ENCODE results near the gene SCD5. TPM values are rescaled to one million over a fixed set of nuclear protein-coding genes. Genes with fewer than 3 reads are reported as not detected.

The SCD5 gene
- total RNA-seq, 2 experiments from 2014 or later: 1.6 to 2.2 TPM

- H3K4me3 Mint-ChIP-seq: no peak overlapping the region
- H3K27ac Mint-ChIP-seq: no peak overlapping the region
- ChIA-PET CTCF (interaction anchor here (2.2 kb wide), 1 partner anchor 28 kb away, joined by 12 read pairs; no protein-coding TSS in a partner anchor), POLR2A (no interaction called here)
- TF ChIP-seq, protein P1, sequence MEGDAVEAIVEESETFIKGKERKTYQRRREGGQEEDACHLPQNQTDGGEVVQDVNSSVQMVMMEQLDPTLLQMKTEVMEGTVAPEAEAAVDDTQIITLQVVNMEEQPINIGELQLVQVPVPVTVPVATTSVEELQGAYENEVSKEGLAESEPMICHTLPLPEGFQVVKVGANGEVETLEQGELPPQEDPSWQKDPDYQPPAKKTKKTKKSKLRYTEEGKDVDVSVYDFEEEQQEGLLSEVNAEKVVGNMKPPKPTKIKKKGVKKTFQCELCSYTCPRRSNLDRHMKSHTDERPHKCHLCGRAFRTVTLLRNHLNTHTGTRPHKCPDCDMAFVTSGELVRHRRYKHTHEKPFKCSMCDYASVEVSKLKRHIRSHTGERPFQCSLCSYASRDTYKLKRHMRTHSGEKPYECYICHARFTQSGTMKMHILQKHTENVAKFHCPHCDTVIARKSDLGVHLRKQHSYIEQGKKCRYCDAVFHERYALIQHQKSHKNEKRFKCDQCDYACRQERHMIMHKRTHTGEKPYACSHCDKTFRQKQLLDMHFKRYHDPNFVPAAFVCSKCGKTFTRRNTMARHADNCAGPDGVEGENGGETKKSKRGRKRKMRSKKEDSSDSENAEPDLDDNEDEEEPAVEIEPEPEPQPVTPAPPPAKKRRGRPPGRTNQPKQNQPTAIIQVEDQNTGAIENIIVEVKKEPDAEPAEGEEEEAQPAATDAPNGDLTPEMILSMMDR (IDR thresholded peaks at IDR 0.05): no peak
- no peaks in the 10 kb centered on the region for H3K9me3 Mint-ChIP-seq
- ATAC-seq (no peak), DNase-seq (no peak)
- no peaks in the 10 kb centered on the region for H3K36me3 Mint-ChIP-seq (ENCODE audit: low read depth)
- H3K4me1 Mint-ChIP-seq (ENCODE audit: low read depth): no peaks in the 10 kb centered on the region
- intact Hi-C loops (cut with micrococcal nuclease): no loop called here
- no peaks in the 10 kb centered on the region for H3K27me3 Mint-ChIP-seq
Measured at GRCh38 chr4:82710197-82710929, 88.2 kb downstream of the SCD5 start.

DNA sequence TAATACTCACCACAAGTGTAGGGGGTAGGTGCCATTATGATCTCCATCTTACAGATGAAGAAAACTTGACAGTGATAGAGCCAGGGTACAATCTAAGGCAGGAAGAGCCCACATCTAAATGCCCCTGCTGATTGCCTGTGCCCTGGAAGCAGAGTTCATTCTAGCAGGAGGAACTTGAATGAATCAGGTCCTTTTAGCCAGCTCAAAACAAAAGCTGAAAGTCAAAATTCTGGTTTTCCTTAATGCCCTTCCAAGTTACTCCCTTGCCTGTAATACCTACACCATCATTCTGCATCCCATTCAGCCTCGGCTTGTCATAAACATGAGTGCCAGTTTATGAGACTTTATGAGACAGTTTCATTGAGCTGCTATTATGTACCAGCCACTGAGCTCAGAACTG lies 89.6 kb downstream of the SCD5 start:
- CTCF ChIA-PET: no interaction called here
- POLR2A ChIA-PET: interaction anchor here (0.8 kb wide), 1 partner anchor 12 kb away, joined by 3 read pairs; no protein-coding TSS in a partner anchor
- ATAC-seq (no peak), DNase-seq (no peak)
- H3K4me1 Mint-ChIP-seq (ENCODE audit: low read depth): no peaks in the 10 kb centered on the region
- H3K27me3 Mint-ChIP-seq: no peaks in the 10 kb centered on the region
- no peak overlapping the region for H3K4me3 Mint-ChIP-seq
- H3K36me3 Mint-ChIP-seq (ENCODE audit: low read depth): no peaks in the 10 kb centered on the region
- intact Hi-C loops (cut with micrococcal nuclease): no loop called here
- H3K9me3 Mint-ChIP-seq: no peaks in the 10 kb centered on the region
- TF ChIP-seq, protein P1 (IDR thresholded peaks at IDR 0.05): no peak
- H3K27ac Mint-ChIP-seq: no peak overlapping the region

DNA sequence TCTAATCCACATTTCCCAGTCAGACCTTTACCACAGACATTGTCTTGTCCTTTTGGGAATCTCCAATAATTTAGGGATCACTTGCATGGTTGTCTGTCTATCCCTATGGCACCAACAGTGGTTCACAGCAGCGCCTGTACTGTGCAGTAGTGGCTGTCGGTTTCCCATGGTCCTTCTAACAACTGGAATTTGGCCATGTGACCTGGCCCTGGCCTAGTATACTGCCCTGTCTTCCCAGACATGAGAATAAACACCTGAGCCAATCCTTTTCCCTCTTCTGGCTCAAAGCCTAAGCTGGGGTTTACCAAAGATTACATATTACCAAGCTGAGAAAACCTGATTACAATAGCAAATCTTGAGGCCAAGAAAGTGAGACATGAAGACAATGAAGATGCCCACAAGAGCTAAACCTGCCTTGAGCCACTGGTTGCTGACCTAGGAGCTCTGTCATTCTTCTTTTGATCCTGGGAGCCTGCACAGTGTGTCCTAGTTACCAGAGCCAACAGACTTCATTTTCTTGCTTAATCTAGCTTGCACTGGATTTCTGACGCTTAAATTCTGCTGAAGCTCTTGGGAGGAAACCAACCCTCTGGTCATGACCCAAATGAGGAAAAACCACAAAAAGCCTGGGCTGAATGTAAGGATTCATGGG lies 92.1 kb downstream of the SCD5 start:
- Mint-ChIP-seq H3K27ac (no peak overlapping the region), H3K4me3 (no peak overlapping the region), H3K9me3 (no peaks in the 10 kb centered on the region), H3K27me3 (no peaks in the 10 kb centered on the region), H3K4me1 (ENCODE audit: low read depth) (no peaks in the 10 kb centered on the region), H3K36me3 (ENCODE audit: low read depth) (no peaks in the 10 kb centered on the region)
- CTCF ChIA-PET: interaction anchor here (1.4 kb wide), 2 partner anchors 32 to 34 kb away, joined by 4 to 5 read pairs; no protein-coding TSS in a partner anchor
- intact Hi-C loops (cut with micrococcal nuclease): no loop called here
- TF ChIP-seq, protein P1 (IDR thresholded peaks at IDR 0.05): no peak
- DNase-seq (no peak), ATAC-seq (no peak)
- POLR2A ChIA-PET: no interaction called here

GRCh38 chr4:82705928-82706300 lies 92.7 kb downstream of the SCD5 start:
- ChIA-PET CTCF (no interaction called here), POLR2A (no interaction called here)
- TF ChIP-seq, protein P1 (IDR thresholded peaks at IDR 0.05): no peak
- Mint-ChIP-seq H3K9me3 (no peaks in the 10 kb centered on the region), H3K36me3 (ENCODE audit: low read depth) (no peaks in the 10 kb centered on the region), H3K27ac (no peak overlapping the region), H3K4me1 (ENCODE audit: low read depth) (no peaks in the 10 kb centered on the region), H3K27me3 (no peaks in the 10 kb centered on the region), H3K4me3 (no peak overlapping the region)
- DNase-seq (no peak), ATAC-seq (no peak)
- intact Hi-C loops (cut with micrococcal nuclease): no loop called here

Measured in activated CD8-positive, alpha-beta T cell treated with anti-CD3 and anti-CD28 coated beads for 36 hours (primary cell).